GM23338 (cell line): ENCODE results near the gene DDX49. TPM values are rescaled to one million over a fixed set of nuclear protein-coding genes. Genes with fewer than 3 reads are reported as not detected.

Experiments
- ATAC-seq: fragments of 200-7000 bp; cut with Tn5 transposase; 3 replicates; pipeline ENCODE4 v1.9.1; 2020
- DNase-seq: peaks from one replicate; pipeline ENCODE4 v3.0.0-alpha.2; 2015; ENCODE audit warnings: low spot score
- H2AFZ ChIP-seq: fragments of 200-600 bp; sonication (generic); 2 replicates; pipeline ENCODE4 v1.8.0; 2016; ENCODE audit warnings: antibody characterized with exemption, mild to moderate bottlenecking, moderate library complexity
- H3F3A ChIP-seq: fragments of 200-600 bp; sonication (generic); replicated peaks from 2 replicates; pipeline ENCODE4 v1.8.0; 2017; ENCODE audit warnings: antibody characterized with exemption, mixed run types, low read depth
- H3K27ac ChIP-seq: fragments of 200-600 bp; sonication (generic); 2 replicates; pipeline ENCODE4 v1.6.1; 2016; ENCODE audit warnings: low read depth
- H3K27me3 ChIP-seq: fragments of 200-600 bp; sonication (generic); 2 replicates; pipeline ENCODE4 v1.8.0; 2016; ENCODE audit warnings: mild to moderate bottlenecking, mixed run types, moderate library complexity; ENCODE audit not compliant: insufficient read depth
- H3K36me3 ChIP-seq: fragments of 200-600 bp; sonication (generic); 2 replicates; pipeline ENCODE4 v1.8.0; 2016; ENCODE audit warnings: mild to moderate bottlenecking; ENCODE audit not compliant: insufficient read depth
- H3K4me1 ChIP-seq: fragments of 200-600 bp; sonication (generic); 2 replicates; pipeline ENCODE4 v1.8.0; 2016; ENCODE audit warnings: mild to moderate bottlenecking, moderate library complexity; ENCODE audit not compliant: insufficient read depth
- H3K4me2 ChIP-seq: fragments of 200-600 bp; sonication (generic); 2 replicates; pipeline ENCODE4 v1.7.1; 2017; ENCODE audit warnings: mixed run types
- H3K4me3 ChIP-seq: fragments of 200-600 bp; sonication (generic); 2 replicates; pipeline ENCODE4 v1.6.1; 2016; ENCODE audit warnings: mixed run types
- H3K79me2 ChIP-seq: fragments of 200-600 bp; sonication (generic); replicated peaks from 2 replicates; pipeline ENCODE4 v1.8.0; 2017; ENCODE audit warnings: mild to moderate bottlenecking; ENCODE audit not compliant: insufficient read depth
- H3K9me2 ChIP-seq: fragments of 200-600 bp; sonication (generic); 2 replicates; pipeline ENCODE4 v1.8.0; 2017; ENCODE audit not compliant: insufficient read depth
- H4K20me1 ChIP-seq: fragments of 200-600 bp; sonication (generic); replicated peaks from 2 replicates; pipeline ENCODE4 v1.8.0; 2017; ENCODE audit warnings: mild to moderate bottlenecking; ENCODE audit not compliant: insufficient read depth
- H3K27ac Mint-ChIP-seq: 2 replicates; pipeline ENCODE4 v1.8.0; 2020; ENCODE audit warnings: inconsistent platforms, mild to moderate bottlenecking, moderate library complexity, mixed read lengths
- H3K27me3 Mint-ChIP-seq: 3 replicates; pipeline ENCODE4 v1.8.0; 2022; ENCODE audit warnings: low read depth, mild to moderate bottlenecking, moderate library complexity, mixed read lengths, inconsistent platforms; ENCODE audit not compliant: insufficient read depth, poor library complexity
- H3K36me3 Mint-ChIP-seq: 3 replicates; pipeline ENCODE4 v1.8.0; 2021; ENCODE audit warnings: low read depth, mild to moderate bottlenecking, inconsistent platforms, moderate library complexity, mixed read lengths
- H3K4me1 Mint-ChIP-seq: 3 replicates; pipeline ENCODE4 v1.8.0; 2020; ENCODE audit warnings: mild to moderate bottlenecking, inconsistent platforms, mixed read lengths
- H3K4me3 Mint-ChIP-seq: 3 replicates; pipeline ENCODE4 v1.8.0; 2021; ENCODE audit warnings: moderate library complexity, mild to moderate bottlenecking, inconsistent platforms, mixed read lengths
- H3K9me3 Mint-ChIP-seq: 3 replicates; pipeline ENCODE4 v1.8.0; 2020; ENCODE audit warnings: moderate library complexity, mild to moderate bottlenecking, inconsistent platforms, mixed read lengths
- CREB1 ChIP-seq: fragments of 250-450 bp; sonication (Bioruptor Pico); IDR thresholded peaks from 2 replicates; pipeline ENCODE4 v1.5.0; 2020; ENCODE audit warnings: low read depth, mild to moderate bottlenecking, moderate library complexity
- EZH2 ChIP-seq: fragments of 200-600 bp; sonication (generic); IDR thresholded peaks from one replicate; pipeline ENCODE4 v1.8.0; 2017; ENCODE audit warnings: antibody characterized with exemption, mild to moderate bottlenecking, low read depth; ENCODE audit not compliant: unreplicated experiment
- EZH2phosphoT487 ChIP-seq: fragments of 200-600 bp; sonication (generic); IDR thresholded peaks from one replicate; pipeline ENCODE4 v1.8.1; 2018; ENCODE audit warnings: antibody characterized with exemption; ENCODE audit not compliant: unreplicated experiment
- JUNB ChIP-seq: IDR thresholded peaks from one replicate; pipeline ENCODE4 v1.6.1; 2016; ENCODE audit warnings: antibody characterized with exemption; ENCODE audit not compliant: unreplicated experiment
- NANOG ChIP-seq: IDR thresholded peaks from 2 replicates; pipeline ENCODE4 v1.6.1; 2016; ENCODE audit warnings: antibody characterized with exemption, borderline replicate concordance
- POLR2AphosphoS5 ChIP-seq: IDR thresholded peaks from 2 replicates; pipeline ENCODE4 v1.6.1; 2016; ENCODE audit warnings: antibody characterized with exemption, low read depth
- STAT1 ChIP-seq: IDR thresholded peaks from one replicate; pipeline ENCODE4 v1.6.1; 2016; ENCODE audit warnings: antibody characterized with exemption; ENCODE audit not compliant: unreplicated experiment
- ZNF114 ChIP-seq: fragments of 250-450 bp; sonication (Bioruptor Pico); IDR thresholded peaks from 2 replicates; pipeline ENCODE4 v1.5.0; 2020; ENCODE audit warnings: mild to moderate bottlenecking, moderate library complexity
- ZNF331 ChIP-seq: fragments of 250-450 bp; sonication (Bioruptor Pico); IDR thresholded peaks from 2 replicates; pipeline ENCODE4 v1.5.0; 2020; ENCODE audit warnings: low read depth, mild to moderate bottlenecking, moderate library complexity
- polyA plus RNA-seq: library from polyadenylated mRNA; unstranded; fragments of >200 nt; fragmentation: Nextera tagmentation; extraction: Ambion mirVana; gene quantifications from 2 replicates; pipeline ENCODE4 v1.2.1, GENCODE V29; 2016
- total RNA-seq: library from RNA; depleted of rRNA; stranded (reverse); fragments of >200 nt; shearing (Covaris generic); gene quantifications from 2 replicates; pipeline ENCODE4 v1.2.3, GENCODE V29; 2014
- TF ChIP-seq, protein P1 (sequence below), 2 experiments: fragments of 200-600 bp in 1 of 2; sonication (generic) in 1 of 2; conservative IDR thresholded peaks; 2 replicates each; pipeline versions ENCODE4 v1.5.1 to v1.6.1; 2016 to 2017; ENCODE audit warnings: antibody characterized with exemption in 2 of 2, low read depth in 2 of 2, mild to moderate bottlenecking in 2 of 2, moderate library complexity in 1 of 2
- TF ChIP-seq, protein P2 (sequence below): IDR thresholded peaks from 2 replicates; pipeline ENCODE4 v1.6.1; 2016; ENCODE audit warnings: antibody characterized with exemption
- TF ChIP-seq, protein P3 (sequence below): IDR thresholded peaks from one replicate; pipeline ENCODE4 v1.6.1; 2018; ENCODE audit warnings: antibody characterized with exemption; ENCODE audit not compliant: unreplicated experiment

Gene DDX49
- total and polyA plus RNA-seq, 2 experiments from 2014 or later = 40.2 to 75.3 TPM

DNA sequence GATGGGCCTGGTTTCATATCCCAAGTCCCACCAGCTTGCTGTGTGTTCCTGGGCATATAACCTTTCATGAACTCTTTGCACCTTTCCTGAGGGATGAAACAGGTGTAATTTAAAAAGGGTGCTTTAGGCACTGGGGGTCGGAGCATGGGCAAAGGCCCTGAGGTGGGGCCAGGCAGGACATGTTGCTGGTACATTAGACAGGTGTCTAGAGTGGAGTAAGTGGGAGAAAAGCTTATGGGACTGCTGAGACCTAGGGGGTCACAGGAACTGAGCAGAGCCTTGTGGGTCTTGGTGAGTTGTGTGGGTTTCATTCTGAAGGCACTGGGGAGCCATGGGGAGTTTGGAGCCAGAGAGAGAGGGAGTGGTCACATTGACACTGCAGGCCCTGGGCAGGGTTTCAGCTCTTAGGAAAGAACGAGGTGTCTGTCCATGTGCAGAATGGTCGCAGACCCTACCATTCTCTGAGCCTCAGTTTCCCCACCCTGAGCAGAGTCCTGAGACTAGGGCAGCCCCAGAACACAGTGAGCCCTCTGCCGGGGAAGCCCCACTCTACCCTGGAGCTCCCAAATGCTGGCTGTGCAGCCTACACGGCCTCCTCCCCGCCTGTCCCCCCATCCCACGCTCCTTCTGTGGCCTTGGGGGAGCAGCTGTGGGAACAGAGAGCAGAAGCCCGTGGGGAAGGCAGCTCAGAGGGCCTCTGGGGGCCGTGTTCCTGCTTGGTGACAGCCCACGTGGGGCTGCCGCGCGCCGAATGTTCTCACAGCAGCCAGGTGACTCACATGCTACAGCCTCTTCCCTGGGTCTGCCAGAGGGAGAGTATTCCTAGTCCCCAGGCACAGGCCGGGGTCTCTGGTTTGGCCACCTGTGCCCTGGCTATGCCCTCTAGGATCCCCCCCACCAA, 28.8 kb downstream of the DDX49 start:
- Histone ChIP-seq H3K4me3 (no peak overlapping the region), H3F3A (no peaks in the 10 kb centered on the region), H3K36me3 (no peaks in the 10 kb centered on the region), H3K9me2 (no peaks in the 10 kb centered on the region), H3K27ac (no peak overlapping the region), H3K27me3 (no peaks in the 10 kb centered on the region), H3K4me2 (no peak overlapping the region), H3K4me1 (no peaks in the 10 kb centered on the region), H4K20me1 (no peaks in the 10 kb centered on the region), H2AFZ (no peak overlapping the region), H3K79me2 (no peaks in the 10 kb centered on the region)
- Mint-ChIP-seq H3K4me3 (no peak overlapping the region), H3K36me3 (peaks cover 9% of the 10 kb centered on the region; the same call in 2 of the 3 replicates), H3K27ac (no peak overlapping the region), H3K27me3 (peaks cover 13% of the 10 kb centered on the region), H3K9me3 (no peaks in the 10 kb centered on the region; the same call in 2 of the 3 replicates), H3K4me1 (no peaks in the 10 kb centered on the region)
- TF ChIP-seq, protein P1, sequence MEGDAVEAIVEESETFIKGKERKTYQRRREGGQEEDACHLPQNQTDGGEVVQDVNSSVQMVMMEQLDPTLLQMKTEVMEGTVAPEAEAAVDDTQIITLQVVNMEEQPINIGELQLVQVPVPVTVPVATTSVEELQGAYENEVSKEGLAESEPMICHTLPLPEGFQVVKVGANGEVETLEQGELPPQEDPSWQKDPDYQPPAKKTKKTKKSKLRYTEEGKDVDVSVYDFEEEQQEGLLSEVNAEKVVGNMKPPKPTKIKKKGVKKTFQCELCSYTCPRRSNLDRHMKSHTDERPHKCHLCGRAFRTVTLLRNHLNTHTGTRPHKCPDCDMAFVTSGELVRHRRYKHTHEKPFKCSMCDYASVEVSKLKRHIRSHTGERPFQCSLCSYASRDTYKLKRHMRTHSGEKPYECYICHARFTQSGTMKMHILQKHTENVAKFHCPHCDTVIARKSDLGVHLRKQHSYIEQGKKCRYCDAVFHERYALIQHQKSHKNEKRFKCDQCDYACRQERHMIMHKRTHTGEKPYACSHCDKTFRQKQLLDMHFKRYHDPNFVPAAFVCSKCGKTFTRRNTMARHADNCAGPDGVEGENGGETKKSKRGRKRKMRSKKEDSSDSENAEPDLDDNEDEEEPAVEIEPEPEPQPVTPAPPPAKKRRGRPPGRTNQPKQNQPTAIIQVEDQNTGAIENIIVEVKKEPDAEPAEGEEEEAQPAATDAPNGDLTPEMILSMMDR (conservative IDR thresholded peaks at IDR 0.05; ENCODE audit: low read depth in 2 of 2) = no peak
- TF ChIP-seq ZNF331 (CRISPR knock-in tag) = no peak
- no peak for TF ChIP-seq EZH2phosphoT487
- TF ChIP-seq CREB1 (CRISPR knock-in tag) = no peak
- no peak for TF ChIP-seq NANOG
- ATAC-seq (no peak), DNase-seq (no peak)

DNA sequence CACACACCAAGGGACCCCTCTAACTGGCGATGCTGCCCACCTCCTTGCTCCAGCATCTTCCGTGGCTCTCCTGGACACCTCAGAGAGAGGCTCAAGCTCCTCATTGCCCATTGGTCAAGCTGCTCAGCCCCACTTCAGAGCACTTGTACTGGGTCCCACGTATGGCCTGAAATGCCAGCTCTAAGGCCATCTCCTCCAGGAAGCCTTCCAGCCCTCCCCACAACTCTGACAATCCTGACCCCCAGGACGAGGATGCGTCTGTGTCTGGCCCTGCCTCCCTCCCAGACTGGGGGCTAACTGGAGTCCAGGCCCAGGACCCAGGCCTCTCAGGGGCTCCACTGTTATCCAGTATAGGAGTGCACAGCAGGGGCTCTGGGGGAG, 29.5 kb downstream of the DDX49 start:
- H3K27ac Mint-ChIP-seq = no peak overlapping the region
- Histone ChIP-seq H3F3A (no peaks in the 10 kb centered on the region), H3K36me3 (no peaks in the 10 kb centered on the region), H4K20me1 (no peaks in the 10 kb centered on the region), H3K4me3 (no peak overlapping the region), H3K27ac (no peak overlapping the region), H2AFZ (no peak overlapping the region), H3K79me2 (no peaks in the 10 kb centered on the region), H3K9me2 (no peaks in the 10 kb centered on the region), H3K27me3 (no peaks in the 10 kb centered on the region), H3K4me1 (no peaks in the 10 kb centered on the region), H3K4me2 (no peak overlapping the region)
- ATAC-seq (no peak), DNase-seq (no peak)
- H3K4me3 Mint-ChIP-seq = no peak overlapping the region
- H3K4me1 Mint-ChIP-seq = no peaks in the 10 kb centered on the region
- H3K27me3 Mint-ChIP-seq = peaks cover 12% of the 10 kb centered on the region
- H3K36me3 Mint-ChIP-seq = peaks cover 9% of the 10 kb centered on the region; the same call in 2 of the 3 replicates
- no peaks in the 10 kb centered on the region; the same call in 2 of the 3 replicates for H3K9me3 Mint-ChIP-seq
- TF ChIP-seq, protein P1 (conservative IDR thresholded peaks at IDR 0.05; ENCODE audit: low read depth in 2 of 2) = no peak
- TF ChIP-seq, protein P2, sequence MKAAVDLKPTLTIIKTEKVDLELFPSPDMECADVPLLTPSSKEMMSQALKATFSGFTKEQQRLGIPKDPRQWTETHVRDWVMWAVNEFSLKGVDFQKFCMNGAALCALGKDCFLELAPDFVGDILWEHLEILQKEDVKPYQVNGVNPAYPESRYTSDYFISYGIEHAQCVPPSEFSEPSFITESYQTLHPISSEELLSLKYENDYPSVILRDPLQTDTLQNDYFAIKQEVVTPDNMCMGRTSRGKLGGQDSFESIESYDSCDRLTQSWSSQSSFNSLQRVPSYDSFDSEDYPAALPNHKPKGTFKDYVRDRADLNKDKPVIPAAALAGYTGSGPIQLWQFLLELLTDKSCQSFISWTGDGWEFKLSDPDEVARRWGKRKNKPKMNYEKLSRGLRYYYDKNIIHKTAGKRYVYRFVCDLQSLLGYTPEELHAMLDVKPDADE = no peak
- no peak for TF ChIP-seq ZNF114 (CRISPR knock-in tag)
- TF ChIP-seq, protein P3, sequence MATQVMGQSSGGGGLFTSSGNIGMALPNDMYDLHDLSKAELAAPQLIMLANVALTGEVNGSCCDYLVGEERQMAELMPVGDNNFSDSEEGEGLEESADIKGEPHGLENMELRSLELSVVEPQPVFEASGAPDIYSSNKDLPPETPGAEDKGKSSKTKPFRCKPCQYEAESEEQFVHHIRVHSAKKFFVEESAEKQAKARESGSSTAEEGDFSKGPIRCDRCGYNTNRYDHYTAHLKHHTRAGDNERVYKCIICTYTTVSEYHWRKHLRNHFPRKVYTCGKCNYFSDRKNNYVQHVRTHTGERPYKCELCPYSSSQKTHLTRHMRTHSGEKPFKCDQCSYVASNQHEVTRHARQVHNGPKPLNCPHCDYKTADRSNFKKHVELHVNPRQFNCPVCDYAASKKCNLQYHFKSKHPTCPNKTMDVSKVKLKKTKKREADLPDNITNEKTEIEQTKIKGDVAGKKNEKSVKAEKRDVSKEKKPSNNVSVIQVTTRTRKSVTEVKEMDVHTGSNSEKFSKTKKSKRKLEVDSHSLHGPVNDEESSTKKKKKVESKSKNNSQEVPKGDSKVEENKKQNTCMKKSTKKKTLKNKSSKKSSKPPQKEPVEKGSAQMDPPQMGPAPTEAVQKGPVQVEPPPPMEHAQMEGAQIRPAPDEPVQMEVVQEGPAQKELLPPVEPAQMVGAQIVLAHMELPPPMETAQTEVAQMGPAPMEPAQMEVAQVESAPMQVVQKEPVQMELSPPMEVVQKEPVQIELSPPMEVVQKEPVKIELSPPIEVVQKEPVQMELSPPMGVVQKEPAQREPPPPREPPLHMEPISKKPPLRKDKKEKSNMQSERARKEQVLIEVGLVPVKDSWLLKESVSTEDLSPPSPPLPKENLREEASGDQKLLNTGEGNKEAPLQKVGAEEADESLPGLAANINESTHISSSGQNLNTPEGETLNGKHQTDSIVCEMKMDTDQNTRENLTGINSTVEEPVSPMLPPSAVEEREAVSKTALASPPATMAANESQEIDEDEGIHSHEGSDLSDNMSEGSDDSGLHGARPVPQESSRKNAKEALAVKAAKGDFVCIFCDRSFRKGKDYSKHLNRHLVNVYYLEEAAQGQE = no peak
- no peak for TF ChIP-seq NANOG
- no peak for TF ChIP-seq JUNB
- no peak for TF ChIP-seq CREB1 (CRISPR knock-in tag)
- no peak for TF ChIP-seq STAT1
- TF ChIP-seq POLR2AphosphoS5 = no peak
- TF ChIP-seq EZH2 = no peak
- no peak for TF ChIP-seq ZNF331 (CRISPR knock-in tag)
